ENCODE results near the gene PAQR8. TPM values are rescaled to one million over a fixed set of nuclear protein-coding genes. Genes with fewer than 3 reads are reported as not detected.

PAQR8 gene, protein sequence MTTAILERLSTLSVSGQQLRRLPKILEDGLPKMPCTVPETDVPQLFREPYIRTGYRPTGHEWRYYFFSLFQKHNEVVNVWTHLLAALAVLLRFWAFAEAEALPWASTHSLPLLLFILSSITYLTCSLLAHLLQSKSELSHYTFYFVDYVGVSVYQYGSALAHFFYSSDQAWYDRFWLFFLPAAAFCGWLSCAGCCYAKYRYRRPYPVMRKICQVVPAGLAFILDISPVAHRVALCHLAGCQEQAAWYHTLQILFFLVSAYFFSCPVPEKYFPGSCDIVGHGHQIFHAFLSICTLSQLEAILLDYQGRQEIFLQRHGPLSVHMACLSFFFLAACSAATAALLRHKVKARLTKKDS
- 0.63 to 1.0 TPM (median 0.92 TPM) in 5 replicates for total RNA-seq (2022; extraction: Qiagen RNA extraction; ENCODE audit: low read depth)

DNA sequence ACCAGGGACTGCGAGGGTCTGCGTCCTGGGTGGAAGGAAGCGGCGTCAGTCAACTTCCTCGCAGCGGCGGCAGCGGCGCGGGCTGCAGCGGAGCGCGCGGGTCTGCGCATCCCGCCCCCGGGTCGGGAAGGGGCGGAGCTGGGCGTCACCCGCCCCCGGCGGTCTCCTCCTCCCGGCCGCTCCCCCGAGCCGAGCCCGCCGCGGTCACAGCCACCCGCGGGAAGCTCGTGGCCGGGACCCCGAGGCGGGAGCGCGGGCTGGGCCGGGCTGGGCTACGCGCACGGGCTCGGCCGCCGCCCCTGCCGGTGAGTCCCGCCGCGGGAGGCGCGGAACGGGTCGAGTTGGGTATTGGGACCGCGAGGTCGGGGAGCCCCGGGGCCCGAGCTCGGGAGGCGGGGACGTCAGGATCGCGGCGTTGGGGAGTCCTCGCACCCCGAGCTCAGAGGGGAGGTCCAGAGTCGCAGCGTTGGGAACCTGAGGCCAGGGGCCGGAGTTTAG is at the start of gene PAQR8:
PAQR8 (plus strand) TSS at position 207 of the 498 bp plus-strand sequence. CDS start 41,063 bp downstream, outside the sequence.

DNA sequence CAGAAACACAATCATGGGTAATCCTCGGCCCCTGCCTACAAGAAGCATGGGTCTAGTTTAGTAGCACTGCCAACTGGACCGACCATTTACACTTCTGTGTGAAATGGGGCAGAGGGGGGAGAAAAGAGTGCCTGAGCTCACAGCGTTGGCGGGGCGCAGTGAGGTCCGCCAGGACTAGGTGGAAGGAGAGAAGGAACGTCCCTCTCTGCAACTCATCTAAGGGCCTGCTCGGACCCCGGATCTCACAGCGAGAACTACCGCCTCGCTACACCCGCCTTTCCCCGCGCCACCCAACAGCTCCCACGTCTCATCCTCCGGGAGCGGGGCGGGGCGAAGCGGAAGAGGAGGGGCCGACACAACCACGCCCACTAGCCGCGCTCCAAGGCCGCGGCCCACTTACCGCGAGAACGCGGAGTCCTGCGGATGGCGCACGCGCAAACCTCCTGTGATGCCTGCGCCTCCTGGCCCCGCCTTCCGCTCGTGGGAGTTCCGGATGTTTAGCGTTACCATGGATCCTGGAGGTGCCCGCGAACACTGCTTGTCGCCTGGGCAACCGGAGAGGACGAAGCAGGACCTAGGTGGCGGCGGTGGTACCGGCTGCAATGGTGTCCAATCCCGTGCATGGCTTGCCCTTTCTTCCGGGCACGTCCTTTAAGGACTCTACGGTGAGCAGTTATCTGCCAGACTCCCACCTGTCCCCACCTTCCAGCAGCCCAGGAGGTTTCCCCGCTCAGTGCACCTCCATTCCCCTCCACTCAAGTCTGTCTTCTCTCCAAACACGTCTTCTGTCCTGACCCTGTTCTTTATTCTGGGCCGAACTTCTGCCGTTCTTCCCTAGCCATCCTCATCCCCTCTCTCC is 58.1 kb downstream of the PAQR8 start, which contains the start of gene EFHC1:
EFHC1 (plus strand) TSS at position 534 of the 859 bp plus-strand sequence; CDS start at position 603, 69 bp downstream.

Other genes with a start within 250 kb of the PAQR8 start
- not detected in 5 replicates for gene IL17A, start 175.8 kb upstream of the PAQR8 start, total RNA-seq (2022; extraction: Qiagen RNA extraction; ENCODE audit: low read depth)
- not detected in 5 replicates for gene IL17F, start 117.7 kb upstream of the PAQR8 start, total RNA-seq (2022; extraction: Qiagen RNA extraction; ENCODE audit: low read depth)
- gene MCM3, start 77.4 kb upstream of the PAQR8 start, total RNA-seq (2022; extraction: Qiagen RNA extraction; ENCODE audit: low read depth) = 78.2 to 89.6 TPM (median 85.7 TPM) in 5 replicates
- 10.7 to 15.5 TPM (median 13.0 TPM) in 5 replicates for gene EFHC1, start 58.2 kb downstream of the PAQR8 start, total RNA-seq (2022; extraction: Qiagen RNA extraction; ENCODE audit: low read depth)
- 21.7 to 26.9 TPM (median 24.5 TPM) in 5 replicates for gene TRAM2, start 214.9 kb downstream of the PAQR8 start, total RNA-seq (2022; extraction: Qiagen RNA extraction; ENCODE audit: low read depth)

Data from A549 treated with DMSO at 1 μM for 4 hours (cell line).